ENCODE measurements around the gene HBB.

DNA sequence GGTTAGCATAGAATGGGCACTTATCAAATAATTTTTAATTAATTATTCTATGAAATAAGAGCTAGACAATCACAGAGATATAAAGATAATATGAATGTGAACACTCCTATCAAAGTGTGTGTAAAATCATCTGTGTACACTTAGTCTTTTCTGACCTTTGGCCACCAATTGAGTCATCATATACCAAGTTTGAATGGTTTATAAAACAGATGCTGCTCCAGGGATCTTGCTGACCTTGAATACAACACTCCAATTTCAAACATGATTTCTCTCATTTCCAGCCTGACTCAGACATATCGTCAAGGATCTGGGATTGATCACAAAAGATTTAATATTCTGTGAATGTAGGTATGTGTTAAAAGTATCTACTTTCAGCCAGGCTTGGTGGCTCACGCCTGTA is 23.5 kb downstream of the HBB start:
- TF ChIP-seq, protein P1, sequence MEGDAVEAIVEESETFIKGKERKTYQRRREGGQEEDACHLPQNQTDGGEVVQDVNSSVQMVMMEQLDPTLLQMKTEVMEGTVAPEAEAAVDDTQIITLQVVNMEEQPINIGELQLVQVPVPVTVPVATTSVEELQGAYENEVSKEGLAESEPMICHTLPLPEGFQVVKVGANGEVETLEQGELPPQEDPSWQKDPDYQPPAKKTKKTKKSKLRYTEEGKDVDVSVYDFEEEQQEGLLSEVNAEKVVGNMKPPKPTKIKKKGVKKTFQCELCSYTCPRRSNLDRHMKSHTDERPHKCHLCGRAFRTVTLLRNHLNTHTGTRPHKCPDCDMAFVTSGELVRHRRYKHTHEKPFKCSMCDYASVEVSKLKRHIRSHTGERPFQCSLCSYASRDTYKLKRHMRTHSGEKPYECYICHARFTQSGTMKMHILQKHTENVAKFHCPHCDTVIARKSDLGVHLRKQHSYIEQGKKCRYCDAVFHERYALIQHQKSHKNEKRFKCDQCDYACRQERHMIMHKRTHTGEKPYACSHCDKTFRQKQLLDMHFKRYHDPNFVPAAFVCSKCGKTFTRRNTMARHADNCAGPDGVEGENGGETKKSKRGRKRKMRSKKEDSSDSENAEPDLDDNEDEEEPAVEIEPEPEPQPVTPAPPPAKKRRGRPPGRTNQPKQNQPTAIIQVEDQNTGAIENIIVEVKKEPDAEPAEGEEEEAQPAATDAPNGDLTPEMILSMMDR (IDR thresholded peaks at IDR 0.05; ENCODE audit: extremely low read depth in 1 of 2, insufficient read depth in 1 of 2, low read depth in 1 of 2, low read length in 2 of 2) = no peak
- TF ChIP-seq POLR2A (IDR thresholded peaks at IDR 0.05; ENCODE audit: low read depth, low read length) = no peak
- no peak for TF ChIP-seq POLR2AphosphoS5 (IDR thresholded peaks at IDR 0.05; ENCODE audit: insufficient read depth, low read depth, low read length)
- TF ChIP-seq, protein P2, sequence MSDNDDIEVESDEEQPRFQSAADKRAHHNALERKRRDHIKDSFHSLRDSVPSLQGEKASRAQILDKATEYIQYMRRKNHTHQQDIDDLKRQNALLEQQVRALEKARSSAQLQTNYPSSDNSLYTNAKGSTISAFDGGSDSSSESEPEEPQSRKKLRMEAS (IDR thresholded peaks at IDR 0.05; ENCODE audit: insufficient read depth, insufficient read length) = no peak
